ENCODE data around the gene INHBA. TPM values are rescaled to one million over a fixed set of nuclear protein-coding genes. Genes with fewer than 3 reads are reported as not detected.

INHBA gene
- total and polyA plus RNA-seq, 9 of the 15 experiments (the other 6 are each of a cell fraction or from before 2014, with no cell fraction given), result 0.02 to 0.04 TPM; not detected in 7

DNA sequence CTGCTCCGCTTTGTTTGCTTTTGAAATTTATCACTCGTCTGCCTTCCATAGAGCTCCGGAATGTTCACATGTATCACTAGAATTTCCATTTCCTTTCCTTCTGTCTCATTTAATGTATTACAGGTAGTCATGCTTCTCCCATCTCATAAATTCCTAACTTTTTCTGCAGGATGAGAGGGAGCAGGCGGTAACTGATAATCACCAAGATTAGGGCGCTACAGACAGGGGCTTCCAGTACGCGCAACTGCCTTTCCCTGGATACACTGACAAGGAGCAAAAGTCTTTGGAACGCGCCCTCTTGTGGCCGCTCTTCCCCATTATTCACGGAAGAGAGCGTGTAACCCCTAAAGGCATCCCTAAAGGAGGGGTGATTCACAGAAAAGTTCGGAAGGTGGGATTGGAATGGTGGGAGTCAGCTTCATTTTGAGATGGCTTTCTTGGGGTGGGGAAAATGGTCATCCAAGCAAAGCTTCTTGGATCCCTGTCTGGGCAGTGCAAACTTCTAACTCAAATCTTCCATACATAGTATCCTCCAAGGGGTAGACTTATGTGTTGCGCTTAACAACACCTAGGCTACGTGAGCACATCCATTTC lies 6.5 kb downstream of the INHBA start (continued):
- TF ChIP-seq, protein P1, sequence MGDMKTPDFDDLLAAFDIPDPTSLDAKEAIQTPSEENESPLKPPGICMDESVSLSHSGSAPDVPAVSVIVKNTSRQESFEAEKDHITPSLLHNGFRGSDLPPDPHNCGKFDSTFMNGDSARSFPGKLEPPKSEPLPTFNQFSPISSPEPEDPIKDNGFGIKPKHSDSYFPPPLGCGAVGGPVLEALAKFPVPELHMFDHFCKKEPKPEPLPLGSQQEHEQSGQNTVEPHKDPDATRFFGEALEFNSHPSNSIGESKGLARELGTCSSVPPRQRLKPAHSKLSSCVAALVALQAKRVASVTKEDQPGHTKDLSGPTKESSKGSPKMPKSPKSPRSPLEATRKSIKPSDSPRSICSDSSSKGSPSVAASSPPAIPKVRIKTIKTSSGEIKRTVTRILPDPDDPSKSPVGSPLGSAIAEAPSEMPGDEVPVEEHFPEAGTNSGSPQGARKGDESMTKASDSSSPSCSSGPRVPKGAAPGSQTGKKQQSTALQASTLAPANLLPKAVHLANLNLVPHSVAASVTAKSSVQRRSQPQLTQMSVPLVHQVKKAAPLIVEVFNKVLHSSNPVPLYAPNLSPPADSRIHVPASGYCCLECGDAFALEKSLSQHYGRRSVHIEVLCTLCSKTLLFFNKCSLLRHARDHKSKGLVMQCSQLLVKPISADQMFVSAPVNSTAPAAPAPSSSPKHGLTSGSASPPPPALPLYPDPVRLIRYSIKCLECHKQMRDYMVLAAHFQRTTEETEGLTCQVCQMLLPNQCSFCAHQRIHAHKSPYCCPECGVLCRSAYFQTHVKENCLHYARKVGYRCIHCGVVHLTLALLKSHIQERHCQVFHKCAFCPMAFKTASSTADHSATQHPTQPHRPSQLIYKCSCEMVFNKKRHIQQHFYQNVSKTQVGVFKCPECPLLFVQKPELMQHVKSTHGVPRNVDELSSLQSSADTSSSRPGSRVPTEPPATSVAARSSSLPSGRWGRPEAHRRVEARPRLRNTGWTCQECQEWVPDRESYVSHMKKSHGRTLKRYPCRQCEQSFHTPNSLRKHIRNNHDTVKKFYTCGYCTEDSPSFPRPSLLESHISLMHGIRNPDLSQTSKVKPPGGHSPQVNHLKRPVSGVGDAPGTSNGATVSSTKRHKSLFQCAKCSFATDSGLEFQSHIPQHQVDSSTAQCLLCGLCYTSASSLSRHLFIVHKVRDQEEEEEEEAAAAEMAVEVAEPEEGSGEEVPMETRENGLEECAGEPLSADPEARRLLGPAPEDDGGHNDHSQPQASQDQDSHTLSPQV (IDR thresholded peaks at IDR 0.05), result no peak
- TF ChIP-seq SMC3 (conservative IDR thresholded peaks at IDR 0.05; ENCODE audit: insufficient read depth, low read depth, low read length) (peak; percentile 44; the same call in 1 of the 2 replicates), KDM2B (CRISPR knock-in tag; IDR thresholded peaks at IDR 0.05) (no peak), ZNF384 (IDR thresholded peaks at IDR 0.05; ENCODE audit: low read depth, low read length) (no peak), RAD21 (CRISPR knock-in tag; conservative IDR thresholded peaks at IDR 0.05 in 1 of 2, IDR thresholded peaks at IDR 0.05 in 1 of 2) (peak; percentile 48 to 58), RAD51 (IDR thresholded peaks at IDR 0.05; ENCODE audit: borderline replicate concordance, low read depth) (no peak)
- TF ChIP-seq, protein P2, sequence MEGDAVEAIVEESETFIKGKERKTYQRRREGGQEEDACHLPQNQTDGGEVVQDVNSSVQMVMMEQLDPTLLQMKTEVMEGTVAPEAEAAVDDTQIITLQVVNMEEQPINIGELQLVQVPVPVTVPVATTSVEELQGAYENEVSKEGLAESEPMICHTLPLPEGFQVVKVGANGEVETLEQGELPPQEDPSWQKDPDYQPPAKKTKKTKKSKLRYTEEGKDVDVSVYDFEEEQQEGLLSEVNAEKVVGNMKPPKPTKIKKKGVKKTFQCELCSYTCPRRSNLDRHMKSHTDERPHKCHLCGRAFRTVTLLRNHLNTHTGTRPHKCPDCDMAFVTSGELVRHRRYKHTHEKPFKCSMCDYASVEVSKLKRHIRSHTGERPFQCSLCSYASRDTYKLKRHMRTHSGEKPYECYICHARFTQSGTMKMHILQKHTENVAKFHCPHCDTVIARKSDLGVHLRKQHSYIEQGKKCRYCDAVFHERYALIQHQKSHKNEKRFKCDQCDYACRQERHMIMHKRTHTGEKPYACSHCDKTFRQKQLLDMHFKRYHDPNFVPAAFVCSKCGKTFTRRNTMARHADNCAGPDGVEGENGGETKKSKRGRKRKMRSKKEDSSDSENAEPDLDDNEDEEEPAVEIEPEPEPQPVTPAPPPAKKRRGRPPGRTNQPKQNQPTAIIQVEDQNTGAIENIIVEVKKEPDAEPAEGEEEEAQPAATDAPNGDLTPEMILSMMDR (IDR thresholded peaks at IDR 0.05 in 2 of 3, conservative IDR thresholded peaks at IDR 0.05 in 1 of 3; ENCODE audit: insufficient read depth in 2 of 3, low read depth in 1 of 3, low read length in 3 of 3), result peak; percentile 47 to 63 (median 59)
- TF ChIP-seq, protein P3, sequence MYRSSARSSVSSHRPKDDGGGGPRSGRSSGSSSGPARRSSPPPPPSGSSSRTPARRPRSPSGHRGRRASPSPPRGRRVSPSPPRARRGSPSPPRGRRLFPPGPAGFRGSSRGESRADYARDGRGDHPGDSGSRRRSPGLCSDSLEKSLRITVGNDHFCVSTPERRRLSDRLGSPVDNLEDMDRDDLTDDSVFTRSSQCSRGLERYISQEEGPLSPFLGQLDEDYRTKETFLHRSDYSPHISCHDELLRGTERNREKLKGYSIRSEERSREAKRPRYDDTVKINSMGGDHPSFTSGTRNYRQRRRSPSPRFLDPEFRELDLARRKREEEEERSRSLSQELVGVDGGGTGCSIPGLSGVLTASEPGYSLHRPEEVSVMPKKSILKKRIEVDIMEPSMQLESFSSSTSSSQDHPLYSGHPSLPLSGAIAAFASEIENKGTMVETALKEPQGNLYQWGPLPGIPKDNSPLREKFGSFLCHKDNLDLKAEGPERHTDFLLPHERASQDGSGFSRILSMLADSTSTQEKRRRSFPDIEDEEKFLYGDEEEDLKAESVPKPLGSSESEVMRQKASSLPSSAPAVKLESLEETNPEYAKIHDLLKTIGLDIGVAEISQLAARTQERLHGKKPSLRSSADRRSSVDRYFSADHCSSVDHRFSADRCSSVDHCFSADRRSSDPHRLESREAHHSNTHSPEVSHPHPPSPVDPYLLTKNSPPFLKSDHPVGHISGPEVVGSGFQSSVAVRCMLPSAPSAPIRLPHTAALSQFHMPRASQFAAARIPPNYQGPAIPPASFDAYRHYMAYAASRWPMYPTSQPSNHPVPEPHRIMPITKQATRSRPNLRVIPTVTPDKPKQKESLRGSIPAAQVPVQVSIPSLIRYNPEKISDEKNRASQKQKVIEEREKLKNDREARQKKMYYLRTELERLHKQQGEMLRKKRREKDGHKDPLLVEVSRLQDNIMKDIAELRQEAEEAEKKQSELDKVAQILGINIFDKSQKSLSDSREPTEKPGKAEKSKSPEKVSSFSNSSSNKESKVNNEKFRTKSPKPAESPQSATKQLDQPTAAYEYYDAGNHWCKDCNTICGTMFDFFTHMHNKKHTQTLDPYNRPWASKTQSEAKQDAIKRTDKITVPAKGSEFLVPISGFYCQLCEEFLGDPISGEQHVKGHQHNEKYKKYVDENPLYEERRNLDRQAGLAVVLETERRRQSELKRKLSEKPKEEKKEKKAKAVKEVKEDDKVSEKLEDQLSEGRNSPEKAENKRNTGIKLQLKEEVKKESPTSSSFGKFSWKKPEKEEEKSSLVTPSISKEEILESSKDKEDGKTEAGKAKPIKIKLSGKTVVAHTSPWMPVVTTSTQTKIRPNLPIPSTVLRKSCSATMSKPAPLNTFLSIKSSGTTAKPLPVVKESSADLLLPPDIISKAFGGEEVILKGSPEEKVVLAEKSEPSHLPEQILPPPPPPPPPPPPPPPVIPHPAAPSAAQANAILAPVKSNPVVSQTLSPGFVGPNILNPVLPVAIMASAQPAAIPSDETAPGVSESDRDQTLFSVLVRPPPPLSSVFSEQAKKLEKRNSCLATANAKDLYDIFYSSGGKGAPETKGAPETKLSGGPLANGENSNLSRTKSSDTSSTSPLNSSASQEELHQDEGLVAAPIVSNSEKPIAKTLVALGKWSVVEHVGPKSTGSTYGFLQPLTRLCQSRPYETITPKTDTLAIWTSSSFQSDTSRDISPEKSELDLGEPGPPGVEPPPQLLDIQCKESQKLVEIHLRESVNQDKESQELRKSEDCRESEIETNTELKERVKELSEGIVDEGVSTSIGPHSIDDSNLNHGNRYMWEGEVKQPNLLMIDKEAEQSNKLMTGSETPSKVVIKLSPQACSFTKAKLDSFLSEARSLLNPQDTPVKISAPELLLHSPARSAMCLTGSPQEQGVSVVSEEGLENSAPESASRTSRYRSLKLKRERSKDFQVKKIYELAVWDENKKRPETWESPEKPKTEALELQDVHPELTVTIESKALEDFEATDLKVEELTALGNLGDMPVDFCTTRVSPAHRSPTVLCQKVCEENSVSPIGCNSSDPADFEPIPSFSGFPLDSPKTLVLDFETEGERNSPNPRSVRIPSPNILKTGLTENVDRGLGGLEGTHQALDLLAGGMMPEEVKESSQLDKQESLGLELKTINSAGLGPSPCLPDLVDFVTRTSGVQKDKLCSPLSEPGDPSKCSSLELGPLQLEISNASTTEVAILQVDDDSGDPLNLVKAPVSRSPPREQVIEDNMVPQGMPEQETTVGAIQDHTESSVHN (IDR thresholded peaks at IDR 0.05; ENCODE audit: borderline replicate concordance in 1 of 2, low read depth in 1 of 2), result no peak
